CD8-positive, alpha-beta memory T cell (primary cell): ENCODE measurements around the gene IL18R1. TPM values are rescaled to one million over a fixed set of nuclear protein-coding genes. Genes with fewer than 3 reads are reported as not detected.

Source experiments
- CTCF ChIA-PET: fragments of 350-600 bp; sonication (Branson Sonifier 250); formaldehyde crosslinking; loops from one replicate; lab custom pipeline; 2021; ENCODE audit warnings: antibody characterized with exemption; lab: Charles Lee
- POLR2A ChIA-PET: fragments of 350-600 bp; sonication (Branson Sonifier 250); formaldehyde crosslinking; loops from one replicate; lab custom pipeline; 2021; ENCODE audit warnings: antibody characterized with exemption; lab: Charles Lee
- DNase-seq, 5 donors: peaks; one replicate each; pipeline versions ENCODE4 v3.0.0 to v3.0.0-alpha.2; 2020 to 2022; ENCODE audit warnings: mixed read lengths in 1 of 5
- H3K27ac ChIP-seq: one replicate; pipeline ENCODE4 v1.7.0; 2013; ENCODE audit warnings: low read depth, mild to moderate bottlenecking, low read length, moderate library complexity
- H3K27me3 ChIP-seq: 2 replicates; pipeline ENCODE4 v1.7.0; 2013; ENCODE audit warnings: low read length, mild to moderate bottlenecking; ENCODE audit not compliant: insufficient read depth, poor library complexity, severe bottlenecking
- H3K36me3 ChIP-seq: 2 replicates; pipeline ENCODE4 v1.7.0; 2013; ENCODE audit warnings: mild to moderate bottlenecking, low read length, moderate library complexity; ENCODE audit not compliant: insufficient read depth
- H3K4me1 ChIP-seq: 2 replicates; pipeline ENCODE4 v1.7.0; 2013; ENCODE audit warnings: mild to moderate bottlenecking, low read length, moderate library complexity; ENCODE audit not compliant: insufficient read depth
- H3K4me3 ChIP-seq: 2 replicates; pipeline ENCODE4 v1.7.0; 2013; ENCODE audit warnings: mild to moderate bottlenecking, low read length
- H3K9me3 ChIP-seq: 2 replicates; pipeline ENCODE4 v1.7.0; 2013; ENCODE audit warnings: mild to moderate bottlenecking, low read length
- H3K27ac Mint-ChIP-seq, 8 donors: one replicate each; pipeline ENCODE4 v1.8.0; 2020 to 2021; ENCODE audit warnings: mixed read lengths in 8 of 8, mild to moderate bottlenecking in 6 of 8, inconsistent platforms in 3 of 8, moderate library complexity in 3 of 8
- H3K27me3 Mint-ChIP-seq, 2 donors: one replicate each; pipeline ENCODE4 v1.8.0; 2020 to 2021; ENCODE audit warnings: mixed read lengths in 2 of 2, mild to moderate bottlenecking in 1 of 2, moderate library complexity in 1 of 2
- H3K36me3 Mint-ChIP-seq, 3 donors: one replicate each; pipeline ENCODE4 v1.8.0; 2020 to 2021; ENCODE audit warnings: mixed read lengths in 3 of 3, inconsistent platforms in 1 of 3, mild to moderate bottlenecking in 1 of 3
- H3K4me1 Mint-ChIP-seq, 3 donors: one replicate each; pipeline ENCODE4 v1.8.0; 2020 to 2021; ENCODE audit warnings: mixed read lengths in 3 of 3, inconsistent platforms in 1 of 3, mild to moderate bottlenecking in 1 of 3
- H3K4me3 Mint-ChIP-seq, 7 donors: one replicate each; pipeline ENCODE4 v1.8.0; 2020 to 2021; ENCODE audit warnings: mixed read lengths in 7 of 7, mild to moderate bottlenecking in 6 of 7, moderate library complexity in 4 of 7, inconsistent platforms in 2 of 7
- H3K9me3 Mint-ChIP-seq, 5 donors: one replicate each; pipeline ENCODE4 v1.8.0; 2020 to 2022; ENCODE audit warnings: mixed read lengths in 5 of 5, mild to moderate bottlenecking in 3 of 5, moderate library complexity in 2 of 5, inconsistent platforms in 1 of 5
- polyA plus RNA-seq: library from polyadenylated mRNA; unstranded; fragments of 300-500 nt; fragmentation: Illumina TruSeq; gene quantifications from one replicate; pipeline ENCODE4 v1.2.3, GENCODE V29; 2021
- total RNA-seq, 2 experiments: library from RNA; stranded (reverse); gene quantifications; one replicate each; pipeline ENCODE4 v1.2.3, GENCODE V29; 2021

Gene IL18R1
- total and polyA plus RNA-seq, 3 experiments from 2014 or later: 17.6 to 20.6 (median 17.9) TPM

GRCh38 chr2:102350137-102350793 lies 5.3 kb upstream of the IL18R1 start:
- H3K27ac ChIP-seq: no peak overlapping the region
- no peak overlapping the region for H3K4me3 ChIP-seq
- ChIA-PET CTCF (interaction anchor here (1.1 to 1.2 kb wide), 2 partner anchors 28 to 110 kb away, joined by 3 to 6 read pairs; no protein-coding TSS in a partner anchor), POLR2A (interaction anchor here (0.6 kb wide), 1 partner anchor 110 kb away, joined by 11 read pairs; no protein-coding TSS in a partner anchor)
- H3K27ac Mint-ChIP-seq: peak overlapping the region in 1 of 8 donors; percentile 42
- no peaks in the 10 kb centered on the region for H3K36me3 Mint-ChIP-seq
- H3K27me3 Mint-ChIP-seq: peaks cover 2 to 6% of the 10 kb centered on the region in 2 donors
- H3K4me1 ChIP-seq: peaks cover 3% of the 10 kb centered on the region
- no peaks in the 10 kb centered on the region for H3K9me3 Mint-ChIP-seq
- H3K9me3 ChIP-seq: no peaks in the 10 kb centered on the region
- no peak for DNase-seq
- no peaks in the 10 kb centered on the region for H3K36me3 ChIP-seq
- H3K27me3 ChIP-seq: no peaks in the 10 kb centered on the region
- H3K4me1 Mint-ChIP-seq: peaks cover under 1 to 6% (median 3%) of the 10 kb centered on the region in 3 donors
- H3K4me3 Mint-ChIP-seq: no peak overlapping the region

DNA sequence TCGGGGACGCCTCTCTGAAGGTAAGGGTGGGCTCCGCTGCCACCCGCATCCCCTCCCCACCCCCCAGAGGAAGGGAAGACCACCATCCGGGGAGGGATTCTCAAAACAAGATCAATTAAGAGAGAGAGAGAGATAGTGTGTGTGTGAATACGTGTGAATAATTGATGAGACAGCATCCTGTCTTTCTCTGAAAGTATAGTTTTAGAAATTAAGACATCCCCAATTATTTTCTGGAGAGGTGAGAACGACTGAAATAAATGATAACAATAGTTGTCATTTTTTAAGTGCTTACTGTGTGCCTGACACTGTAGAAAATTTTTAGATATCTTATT lies 751 bp downstream of the IL18R1 start:
- H3K4me3 ChIP-seq: peak overlapping the region; percentile 68
- peak overlapping the region; percentile 58 for H3K27ac ChIP-seq
- ChIA-PET CTCF (interaction anchor here (0.7 to 1.5 kb wide), 23 partner anchors 10 to 122 kb away, joined by 3 to 16 read pairs (median 3); no protein-coding TSS in a partner anchor), POLR2A (interaction anchor here (0.6 to 0.8 kb wide), 2 partner anchors 9 to 63 kb away, joined by 3 read pairs; no protein-coding TSS in a partner anchor)
- H3K27me3 ChIP-seq: no peaks in the 10 kb centered on the region
- H3K36me3 Mint-ChIP-seq: peaks cover 0 to 6% (median 0%) of the 10 kb centered on the region in 3 donors
- no peak for DNase-seq
- peaks cover 10% of the 10 kb centered on the region for H3K4me1 ChIP-seq
- no peaks in the 10 kb centered on the region for H3K9me3 ChIP-seq
- H3K27ac Mint-ChIP-seq: peak overlapping the region; percentile 89 to 99 (median 97)
- H3K36me3 ChIP-seq: no peaks in the 10 kb centered on the region
- H3K4me1 Mint-ChIP-seq: peaks cover 40 to 58% (median 52%) of the 10 kb centered on the region in 3 donors
- peak overlapping the region; percentile 92 to 100 (median 98) for H3K4me3 Mint-ChIP-seq
- no peaks in the 10 kb centered on the region for H3K9me3 Mint-ChIP-seq
- H3K27me3 Mint-ChIP-seq: peaks cover 0 to 2% of the 10 kb centered on the region in 2 donors

DNA sequence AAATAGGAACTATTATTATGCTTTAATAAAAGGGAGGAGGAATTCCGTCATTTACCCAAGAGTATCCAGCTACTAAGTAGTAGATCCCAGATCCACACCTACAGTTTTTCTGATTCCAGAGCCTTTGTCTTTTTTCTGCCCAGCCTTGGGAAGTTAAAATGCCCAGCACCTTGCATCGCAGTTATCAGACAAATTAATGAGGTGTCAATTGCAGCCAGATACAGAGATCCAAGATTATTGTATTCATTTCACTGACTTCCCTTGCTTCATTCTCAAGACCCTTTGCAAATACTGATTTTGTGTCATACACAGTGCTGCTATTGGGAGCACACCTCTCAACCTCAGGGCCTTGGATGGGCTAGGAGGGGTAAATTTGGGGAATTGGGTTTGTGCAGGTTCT lies 1.1 kb downstream of the IL18R1 start:
- no peak for DNase-seq
- H3K4me1 ChIP-seq: peaks cover 10% of the 10 kb centered on the region
- POLR2A ChIA-PET: interaction anchor here (0.6 to 0.8 kb wide), 2 partner anchors 8 to 62 kb away, joined by 3 read pairs; no protein-coding TSS in a partner anchor
- peaks cover 44 to 62% (median 56%) of the 10 kb centered on the region in 3 donors for H3K4me1 Mint-ChIP-seq
- peak overlapping the region; percentile 89 to 99 (median 97) for H3K27ac Mint-ChIP-seq
- H3K4me3 ChIP-seq: no peak overlapping the region
- peak overlapping the region; percentile 58 for H3K27ac ChIP-seq
- peaks cover 0 to 2% of the 10 kb centered on the region in 2 donors for H3K27me3 Mint-ChIP-seq
- H3K36me3 ChIP-seq: no peaks in the 10 kb centered on the region
- H3K9me3 ChIP-seq: no peaks in the 10 kb centered on the region
- H3K27me3 ChIP-seq: no peaks in the 10 kb centered on the region
- H3K4me3 Mint-ChIP-seq: peak overlapping the region; percentile 92 to 100 (median 98)
- CTCF ChIA-PET: interaction anchor here (0.8 to 3.5 kb wide), 16 partner anchors 11 to 122 kb away, joined by 3 to 16 read pairs (median 4); no protein-coding TSS in a partner anchor
- H3K9me3 Mint-ChIP-seq: no peaks in the 10 kb centered on the region
- H3K36me3 Mint-ChIP-seq: peaks cover 0 to 8% (median 1%) of the 10 kb centered on the region in 3 donors

- peaks cover 0 to 2% of the 10 kb centered on the region in 2 donors for H3K27me3 Mint-ChIP-seq
Measured at GRCh38 chr2:102357937-102358336, 2.3 kb downstream of the IL18R1 start.

DNA sequence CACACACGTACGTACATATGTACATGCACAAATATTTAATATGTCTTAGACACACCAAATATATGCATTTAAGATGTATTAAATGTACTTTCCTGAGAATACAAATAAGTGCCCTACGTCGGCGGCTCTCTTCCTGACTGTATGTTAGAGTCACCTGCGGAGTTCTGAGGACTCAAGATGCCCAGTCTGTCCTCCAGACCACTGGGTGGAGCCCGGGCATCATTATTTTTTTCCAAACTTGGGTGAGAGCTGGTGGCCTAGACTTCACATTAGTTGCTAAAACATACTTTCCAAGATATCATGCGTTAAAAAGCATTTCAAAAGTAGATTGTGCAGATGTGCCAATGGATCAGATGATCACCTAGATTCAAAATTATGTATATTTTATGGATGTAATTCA lies 2.9 kb downstream of the IL18R1 start:
- H3K36me3 ChIP-seq: no peaks in the 10 kb centered on the region
- no peak overlapping the region for H3K27ac ChIP-seq
- H3K4me1 ChIP-seq: peaks cover 10% of the 10 kb centered on the region
- peak overlapping the region in 6 of 8 donors; percentile 60 to 99 (median 79) for H3K27ac Mint-ChIP-seq
- H3K9me3 ChIP-seq: no peaks in the 10 kb centered on the region
- no peaks in the 10 kb centered on the region for H3K9me3 Mint-ChIP-seq
- DNase-seq: peak in 1 of 5 donors; percentile 5
- peak overlapping the region; percentile 54 to 100 (median 97) for H3K4me3 Mint-ChIP-seq
- H3K27me3 Mint-ChIP-seq: peaks cover 0 to 2% of the 10 kb centered on the region in 2 donors
- peaks cover 8 to 20% (median 10%) of the 10 kb centered on the region in 3 donors for H3K36me3 Mint-ChIP-seq
- CTCF ChIA-PET: interaction anchor here (3.5 kb wide), 1 partner anchor 84 kb away, joined by 14 read pairs; no protein-coding TSS in a partner anchor
- peaks cover 49 to 64% (median 60%) of the 10 kb centered on the region in 3 donors for H3K4me1 Mint-ChIP-seq
- H3K4me3 ChIP-seq: no peak overlapping the region
- H3K27me3 ChIP-seq: no peaks in the 10 kb centered on the region
- POLR2A ChIA-PET: no interaction called here

More at GRCh38 chr2:102357937-102358336, 2.3 kb downstream of the IL18R1 start:
- POLR2A ChIA-PET: no interaction called here
- Mint-ChIP-seq H3K4me3 (peak overlapping the region; percentile 54 to 100 (median 97)), H3K4me1 (peaks cover 49 to 64% (median 60%) of the 10 kb centered on the region in 3 donors), H3K9me3 (no peaks in the 10 kb centered on the region), H3K27ac (peak overlapping the region; percentile 70 to 99 (median 98)), H3K36me3 (peaks cover 5 to 15% (median 6%) of the 10 kb centered on the region in 3 donors)
- H3K27me3 ChIP-seq: no peaks in the 10 kb centered on the region
- DNase-seq: no peak
- H3K36me3 ChIP-seq: no peaks in the 10 kb centered on the region
- H3K4me1 ChIP-seq: peaks cover 10% of the 10 kb centered on the region
- no peak overlapping the region for H3K27ac ChIP-seq
- H3K9me3 ChIP-seq: no peaks in the 10 kb centered on the region
- H3K4me3 ChIP-seq: no peak overlapping the region
- CTCF ChIA-PET: interaction anchor here (3.5 kb wide), 1 partner anchor 84 kb away, joined by 14 read pairs; no protein-coding TSS in a partner anchor

DNA sequence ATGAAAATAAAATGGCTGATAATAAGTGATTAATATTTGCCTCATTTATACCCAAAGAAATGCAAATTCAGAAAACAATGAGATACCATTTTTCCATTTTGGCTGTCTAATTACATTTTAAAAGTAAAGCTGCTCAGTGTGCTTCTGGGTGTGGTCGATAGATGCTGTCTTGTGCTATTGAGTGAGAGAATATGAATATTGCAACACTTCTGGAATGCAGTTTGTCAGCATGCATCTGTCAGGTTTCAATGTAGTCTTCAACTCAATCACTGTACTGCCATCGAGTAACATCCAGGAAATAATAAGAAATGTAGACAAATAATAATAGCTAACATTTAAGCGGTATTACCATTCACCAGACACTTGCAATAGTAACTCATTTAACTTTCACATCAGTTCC lies 3.9 kb downstream of the IL18R1 start:
- ChIA-PET CTCF (interaction anchor here (3.5 kb wide), 1 partner anchor 83 kb away, joined by 14 read pairs; no protein-coding TSS in a partner anchor), POLR2A (no interaction called here)
- DNase-seq: no peak
- Histone ChIP-seq H3K4me3 (no peak overlapping the region), H3K4me1 (peaks cover 10% of the 10 kb centered on the region), H3K27ac (no peak overlapping the region), H3K36me3 (no peaks in the 10 kb centered on the region), H3K27me3 (no peaks in the 10 kb centered on the region), H3K9me3 (no peaks in the 10 kb centered on the region)
- Mint-ChIP-seq H3K4me3 (peak overlapping the region in 5 of 7 donors; percentile 23 to 99 (median 43)), H3K36me3 (peaks cover 9 to 29% (median 18%) of the 10 kb centered on the region in 3 donors), H3K4me1 (peaks cover 51 to 69% (median 62%) of the 10 kb centered on the region in 3 donors), H3K27me3 (peaks cover 0 to 2% of the 10 kb centered on the region in 2 donors), H3K9me3 (peaks cover 0 to 2% (median 0%) of the 10 kb centered on the region in 5 donors), H3K27ac (peak overlapping the region in 6 of 8 donors; percentile 9 to 99 (median 72))

GRCh38 chr2:102361632-102362241 lies 6.1 kb downstream of the IL18R1 start:
- Histone ChIP-seq H3K4me3 (no peak overlapping the region), H3K36me3 (no peaks in the 10 kb centered on the region), H3K4me1 (peaks cover 13% of the 10 kb centered on the region), H3K27ac (no peak overlapping the region), H3K9me3 (peaks cover 10% of the 10 kb centered on the region), H3K27me3 (no peaks in the 10 kb centered on the region)
- Mint-ChIP-seq H3K4me3 (peak overlapping the region in 1 of 7 donors; percentile 36), H3K27me3 (no peaks in the 10 kb centered on the region), H3K27ac (peak overlapping the region; percentile 27 to 90 (median 53)), H3K9me3 (peaks cover 0 to 21% (median 16%) of the 10 kb centered on the region in 5 donors), H3K4me1 (peaks cover 60 to 72% (median 68%) of the 10 kb centered on the region in 3 donors), H3K36me3 (peaks cover 19 to 39% (median 39%) of the 10 kb centered on the region in 3 donors)
- ChIA-PET CTCF (interaction anchor here (1.1 kb wide), 1 partner anchor 87 kb away, joined by 3 read pairs; no protein-coding TSS in a partner anchor), POLR2A (no interaction called here)
- DNase-seq: no peak
